Stimulated activated memory B cell treated with anti-CD40 and anti-IgM and Interleukin-4, amounts not matched to agents 10 μg/mL and 1 μg/mL and 100 μg/mL, for 72 hours (primary cell): ENCODE measurements around the gene COMMD7.
"Not testable (repeated sequence)": the region's sequence is repeated elsewhere in the genome, so short reads cannot be mapped to it uniquely, and the experiment has no call there.

Experiments
- ATAC-seq: fragments of 150-1000 bp; cut with Tn5 transposase; 2 replicates; pipeline ENCODE4 v1.10.0; 2021
- H3K27ac Mint-ChIP-seq: one replicate; pipeline ENCODE4 v1.8.0; 2022; ENCODE audit warnings: mild to moderate bottlenecking, mixed read lengths
- H3K27me3 Mint-ChIP-seq: one replicate; pipeline ENCODE4 v1.8.0; 2022; ENCODE audit warnings: mixed read lengths
- H3K36me3 Mint-ChIP-seq: one replicate; pipeline ENCODE4 v1.8.0; 2022; ENCODE audit warnings: mixed read lengths
- H3K4me1 Mint-ChIP-seq: one replicate; pipeline ENCODE4 v1.8.0; 2022; ENCODE audit warnings: mixed read lengths
- H3K4me3 Mint-ChIP-seq: one replicate; pipeline ENCODE4 v1.8.0; 2022; ENCODE audit warnings: mild to moderate bottlenecking, moderate library complexity, mixed read lengths
- H3K9me3 Mint-ChIP-seq: one replicate; pipeline ENCODE4 v1.8.0; 2022; ENCODE audit warnings: mixed read lengths

Gene COMMD7

DNA sequence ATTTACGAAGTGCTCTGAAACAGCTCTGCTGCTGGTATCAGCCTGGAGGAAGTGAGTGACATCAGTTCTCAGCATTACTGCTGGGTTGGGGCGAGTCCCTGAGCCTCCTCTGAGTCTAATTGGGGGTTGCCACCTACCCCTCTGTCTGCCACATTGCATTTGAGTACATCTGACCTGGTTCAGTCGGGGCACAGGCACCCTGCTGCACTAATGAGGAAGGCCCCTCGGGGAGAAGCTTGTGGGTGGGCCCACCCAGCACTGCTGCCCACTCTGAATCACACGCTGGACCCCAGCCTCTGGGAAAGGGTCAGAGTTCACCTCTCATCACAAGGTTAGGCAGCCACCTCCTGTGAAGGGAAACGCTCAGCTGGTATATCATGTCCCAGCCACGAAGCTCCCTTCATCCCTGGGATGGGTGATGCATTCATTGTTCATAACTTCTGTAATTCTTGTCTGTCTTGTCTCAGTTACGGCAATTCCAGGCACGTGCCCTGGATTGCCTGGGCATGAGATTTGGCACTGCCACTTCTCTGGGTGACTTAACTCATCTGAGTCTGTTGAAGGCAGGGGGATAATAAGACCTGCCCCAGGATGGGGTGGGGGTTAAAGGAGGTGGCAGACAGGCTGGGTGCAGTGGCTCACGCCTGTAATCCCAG is 32.2 kb upstream of the COMMD7 start:
- Mint-ChIP-seq H3K4me1 (peaks cover 6% of the 10 kb centered on the region), H3K27me3 (no peaks in the 10 kb centered on the region), H3K36me3 (no peaks in the 10 kb centered on the region), H3K9me3 (no peaks in the 10 kb centered on the region), H3K4me3 (no peak overlapping the region), H3K27ac (no peak overlapping the region)
- ATAC-seq = no peak

DNA sequence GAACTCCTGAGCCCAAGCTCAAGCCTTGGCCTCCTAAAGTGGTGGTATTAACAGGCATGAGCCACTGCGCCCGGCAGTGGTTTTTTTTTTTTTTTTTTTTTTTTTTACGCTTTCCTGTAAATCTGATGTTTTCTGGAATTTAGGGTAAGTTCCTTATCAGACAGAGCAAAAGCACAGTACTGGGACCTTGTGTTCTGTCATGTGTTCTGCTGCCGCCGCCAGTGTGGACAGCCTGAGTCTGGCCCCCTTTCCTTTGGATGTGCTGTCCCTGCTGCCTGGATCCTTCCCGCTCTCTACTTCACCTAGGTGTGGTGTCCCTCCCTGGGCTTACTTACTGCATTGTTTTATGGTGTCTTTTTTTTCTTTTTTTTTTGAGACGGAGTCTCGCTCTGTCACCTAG is 30.6 kb upstream of the COMMD7 start:
- H3K9me3 Mint-ChIP-seq = no peaks in the 10 kb centered on the region
- no peak overlapping the region for H3K4me3 Mint-ChIP-seq
- H3K36me3 Mint-ChIP-seq = no peaks in the 10 kb centered on the region
- ATAC-seq = no peak
- H3K27ac Mint-ChIP-seq = no peak overlapping the region
- peaks cover 6% of the 10 kb centered on the region for H3K4me1 Mint-ChIP-seq
- no peaks in the 10 kb centered on the region for H3K27me3 Mint-ChIP-seq

DNA sequence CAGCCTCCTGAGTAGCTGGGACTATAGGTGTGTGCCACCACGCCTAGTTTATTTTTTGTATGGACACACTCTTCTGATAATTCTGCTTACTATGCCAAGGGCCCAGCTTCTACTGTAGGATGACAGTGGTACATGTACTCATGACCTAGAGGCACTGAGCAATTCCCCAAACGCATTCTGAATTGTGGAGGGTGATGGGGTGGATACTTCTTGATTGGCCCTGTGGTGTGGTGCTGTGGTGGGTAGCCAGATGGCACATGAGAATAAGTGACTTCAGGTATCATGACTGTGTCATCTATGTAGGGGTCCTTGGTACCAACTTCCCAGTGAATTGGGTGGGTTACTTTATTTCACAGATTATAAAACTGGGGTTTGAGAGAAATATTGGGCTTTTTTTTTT is 30.0 kb upstream of the COMMD7 start:
- Mint-ChIP-seq H3K27ac (no peak overlapping the region), H3K4me3 (no peak overlapping the region), H3K36me3 (no peaks in the 10 kb centered on the region), H3K9me3 (no peaks in the 10 kb centered on the region), H3K4me1 (peaks cover 6% of the 10 kb centered on the region), H3K27me3 (no peaks in the 10 kb centered on the region)
- no peak for ATAC-seq

DNA sequence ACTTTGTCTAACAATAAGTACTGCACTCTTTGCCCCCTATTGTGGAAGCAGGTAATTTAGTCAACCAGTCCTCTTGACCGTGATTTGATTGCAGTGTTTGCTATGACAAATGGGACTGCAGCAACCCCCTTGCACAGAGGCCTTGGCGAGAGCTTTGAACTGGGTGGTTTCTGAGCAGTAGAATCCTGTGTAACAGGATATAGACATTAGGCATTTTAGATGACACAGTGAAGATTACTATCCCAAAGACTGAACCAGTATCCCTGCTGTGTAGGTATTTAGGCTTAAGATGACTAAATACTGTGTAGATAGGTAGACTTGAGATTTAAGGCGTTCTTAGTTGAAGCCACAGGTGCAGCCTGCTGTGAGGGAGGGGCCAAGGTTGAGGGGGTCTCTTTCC is 28.8 kb upstream of the COMMD7 start:
- Mint-ChIP-seq H3K27ac (no peak overlapping the region), H3K4me1 (peaks cover 5% of the 10 kb centered on the region), H3K9me3 (no peaks in the 10 kb centered on the region), H3K36me3 (no peaks in the 10 kb centered on the region), H3K4me3 (no peak overlapping the region), H3K27me3 (peaks cover 9% of the 10 kb centered on the region)
- no peak for ATAC-seq

DNA sequence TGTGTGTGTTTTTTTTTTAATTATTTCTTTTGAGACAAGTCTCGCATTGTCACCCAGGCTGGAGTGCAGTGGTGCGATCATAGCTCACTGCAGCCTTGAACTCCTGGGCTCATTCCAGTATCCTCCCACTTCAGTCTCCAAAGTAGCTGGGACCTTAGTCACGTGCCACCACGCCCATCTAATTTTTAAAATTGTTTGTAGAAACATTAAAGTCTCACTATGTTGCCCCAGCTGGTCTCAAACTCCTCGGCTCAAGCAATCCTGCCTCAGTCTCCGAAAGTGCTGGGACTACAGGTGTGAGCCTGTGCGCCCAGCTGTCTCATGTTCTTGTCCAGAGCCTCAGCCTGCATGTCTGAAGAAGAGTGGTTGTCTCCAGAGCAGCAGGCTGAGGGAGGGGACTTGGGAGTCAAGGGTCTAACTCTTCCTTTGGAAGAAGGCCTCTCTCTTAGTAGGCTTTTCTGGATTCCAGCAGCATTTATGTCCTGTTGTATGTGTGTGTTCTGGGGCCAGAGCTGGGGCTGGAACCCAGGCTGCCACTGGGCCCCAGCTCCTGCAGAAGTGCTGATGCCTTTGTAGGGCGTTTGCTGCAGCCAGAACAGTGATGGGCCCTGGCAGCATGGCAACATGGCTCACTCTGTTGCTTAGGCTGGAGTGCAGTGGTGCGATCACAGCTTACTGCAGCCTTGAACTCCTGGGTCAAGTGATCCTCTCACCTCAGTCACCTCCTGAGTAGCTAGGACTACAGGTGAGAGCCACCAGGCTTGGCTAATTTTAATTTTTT is 24.3 kb upstream of the COMMD7 start:
- Mint-ChIP-seq H3K36me3 (no peaks in the 10 kb centered on the region), H3K4me1 (peaks cover 11% of the 10 kb centered on the region), H3K4me3 (no peak overlapping the region), H3K27ac (no peak overlapping the region), H3K9me3 (no peaks in the 10 kb centered on the region), H3K27me3 (peaks cover 36% of the 10 kb centered on the region)
- ATAC-seq = no peak

DNA sequence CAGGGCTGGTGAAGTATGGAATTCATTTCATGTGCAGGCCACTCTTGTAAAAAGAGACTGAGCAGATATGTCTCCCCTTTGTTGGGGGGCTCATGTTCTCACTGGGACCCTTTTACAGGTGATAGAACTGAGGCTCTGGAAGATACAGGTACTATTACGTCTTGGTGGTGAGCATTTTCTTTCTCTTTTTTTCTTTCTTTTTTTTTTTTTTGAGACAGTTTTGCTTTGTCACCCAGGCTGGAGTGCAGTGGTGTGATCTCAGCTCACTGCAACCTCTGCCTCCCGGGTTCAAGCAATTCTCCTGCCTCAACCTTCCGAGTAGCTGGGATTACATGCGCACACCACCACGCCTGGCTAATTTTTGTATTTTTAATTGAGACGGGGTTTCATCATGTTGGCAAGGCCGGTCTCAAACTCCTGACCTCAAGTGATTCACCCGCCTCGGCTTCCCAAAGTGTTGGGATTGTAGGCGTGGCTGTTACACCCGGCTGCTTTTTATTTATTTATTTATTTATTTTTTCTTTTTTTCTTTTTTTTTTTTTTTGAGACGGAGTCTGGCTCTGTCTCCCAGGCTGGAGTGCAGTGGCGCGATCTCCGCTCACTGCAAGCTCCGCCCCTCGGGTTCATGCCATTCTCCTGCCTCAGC is 22.1 kb upstream of the COMMD7 start:
- H3K4me3 Mint-ChIP-seq, ATAC-seq, H3K36me3 Mint-ChIP-seq, H3K9me3 Mint-ChIP-seq, H3K27ac Mint-ChIP-seq: not testable (repeated sequence)
- Mint-ChIP-seq H3K4me1 (peaks cover 23% of the 10 kb centered on the region), H3K27me3 (peaks cover 38% of the 10 kb centered on the region)

DNA sequence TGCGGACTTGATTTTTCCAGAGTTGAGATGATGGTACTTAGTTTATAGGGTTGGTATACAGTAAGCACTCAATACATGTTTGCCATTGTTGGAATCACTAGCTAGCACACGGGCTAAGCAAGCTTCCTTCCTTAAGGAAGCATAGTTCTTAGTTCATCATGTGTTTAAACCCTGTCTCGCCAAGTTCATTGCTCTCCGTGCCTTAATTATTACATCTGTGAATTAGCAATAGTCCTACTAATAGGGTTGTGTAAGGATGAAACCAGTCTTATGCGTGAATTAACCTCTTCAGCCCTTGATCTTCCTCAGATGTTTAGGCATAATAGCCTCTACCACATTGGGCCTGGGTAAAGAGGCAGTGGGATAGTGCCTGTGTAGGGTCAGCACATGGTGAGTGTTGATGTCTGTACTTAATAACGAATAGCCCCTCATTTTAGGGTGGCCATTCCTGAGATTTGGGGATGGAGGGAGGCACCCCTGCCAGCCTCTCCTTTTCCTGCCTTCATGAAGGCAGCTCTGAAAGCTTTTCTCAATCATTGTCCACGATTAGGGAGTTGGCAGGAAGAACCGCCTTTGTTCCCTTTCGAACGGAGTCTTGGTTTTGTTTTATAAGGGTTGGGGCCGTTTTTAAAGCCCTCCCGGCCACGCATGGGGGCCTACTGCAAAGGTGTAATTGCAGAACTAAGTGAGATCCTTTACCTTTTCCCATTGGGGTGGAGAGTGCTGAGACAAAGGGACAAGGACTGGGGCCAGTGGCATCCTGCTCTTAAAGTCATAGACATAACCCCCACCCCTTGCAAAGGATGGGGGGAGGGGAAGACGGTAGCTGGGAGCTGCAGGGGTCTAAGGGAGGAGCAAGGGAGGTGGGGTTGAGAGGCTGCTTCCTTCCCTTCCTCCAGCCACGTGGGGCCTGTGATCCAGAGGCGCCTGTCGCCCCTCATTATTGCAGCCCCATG is 21.0 kb upstream of the COMMD7 start:
- peaks cover 23% of the 10 kb centered on the region for H3K4me1 Mint-ChIP-seq
- ATAC-seq = no peak
- no peak overlapping the region for H3K4me3 Mint-ChIP-seq
- H3K27me3 Mint-ChIP-seq = peaks cover 38% of the 10 kb centered on the region
- no peaks in the 10 kb centered on the region for H3K36me3 Mint-ChIP-seq
- no peak overlapping the region for H3K27ac Mint-ChIP-seq
- H3K9me3 Mint-ChIP-seq = no peaks in the 10 kb centered on the region

DNA sequence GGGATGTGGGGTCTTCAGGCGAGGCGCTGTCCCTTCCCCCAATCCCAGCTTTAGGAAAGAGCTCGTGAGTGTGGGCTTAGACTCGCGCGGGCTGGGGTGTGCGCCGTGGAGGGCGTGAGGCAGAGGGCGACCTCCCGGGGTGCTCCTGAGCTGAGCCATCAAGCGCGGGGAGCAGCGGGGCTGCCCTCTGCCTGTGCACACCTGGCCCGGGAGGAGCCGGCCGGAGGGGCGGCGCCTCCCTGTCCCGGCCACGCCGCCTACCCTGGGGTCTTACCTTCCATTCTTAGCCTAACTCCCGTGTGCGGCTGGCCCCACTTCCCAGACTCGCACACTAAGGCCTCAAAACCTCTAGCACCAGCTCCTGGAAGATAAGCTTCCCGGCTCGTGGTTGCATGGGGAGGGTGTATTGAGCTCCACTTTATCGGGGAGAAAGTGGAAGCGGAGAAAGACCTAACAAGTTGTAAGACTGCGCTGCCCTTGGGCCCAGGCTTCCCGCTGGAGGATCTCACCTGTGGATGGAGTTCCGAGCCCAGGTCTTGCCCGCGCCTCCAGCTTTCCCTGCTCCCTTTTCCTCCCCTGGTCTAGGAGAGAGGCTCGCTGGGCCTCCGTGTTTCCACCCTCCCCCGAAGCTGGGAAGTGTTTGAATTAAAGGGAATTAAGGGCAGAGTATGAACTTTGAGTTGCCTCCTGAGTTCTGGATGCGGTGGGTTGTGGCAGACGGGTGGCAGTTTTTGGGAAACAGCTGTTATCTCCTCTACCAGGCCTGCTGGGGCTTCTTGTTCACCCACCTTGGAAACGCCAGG is 20.1 kb upstream of the COMMD7 start:
- H3K27ac Mint-ChIP-seq = peak overlapping the region; percentile 68
- no peaks in the 10 kb centered on the region for H3K9me3 Mint-ChIP-seq
- peak overlapping the region; percentile 88 for H3K4me3 Mint-ChIP-seq
- H3K27me3 Mint-ChIP-seq = peaks cover 38% of the 10 kb centered on the region
- ATAC-seq = no peak
- peaks cover 23% of the 10 kb centered on the region for H3K4me1 Mint-ChIP-seq
- no peaks in the 10 kb centered on the region for H3K36me3 Mint-ChIP-seq

DNA sequence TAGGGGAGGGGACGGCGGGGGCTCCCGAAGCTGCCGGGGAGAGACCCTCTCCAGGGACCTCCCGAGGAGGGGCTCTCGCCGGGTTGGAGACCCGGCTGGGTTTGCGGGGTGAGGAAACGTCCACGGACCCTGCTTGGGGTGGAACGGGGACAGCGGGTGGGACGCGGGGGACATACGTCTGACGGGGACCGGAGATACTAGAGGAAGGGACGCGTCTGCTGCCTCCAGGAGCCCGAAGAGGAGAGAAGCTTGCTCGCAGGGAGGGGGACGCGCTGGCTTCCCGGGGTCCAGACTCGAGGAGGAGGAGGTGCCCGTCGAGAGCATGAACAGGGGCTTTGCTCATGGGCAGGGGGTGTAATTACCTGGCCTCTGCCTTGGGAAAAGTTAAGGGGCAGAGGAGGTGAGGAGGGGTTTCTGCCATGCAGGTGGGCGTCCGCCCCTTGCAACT is 19.5 kb upstream of the COMMD7 start:
- Mint-ChIP-seq H3K27ac (peak overlapping the region; percentile 68), H3K4me1 (peaks cover 23% of the 10 kb centered on the region), H3K4me3 (peak overlapping the region; percentile 88), H3K9me3 (no peaks in the 10 kb centered on the region), H3K27me3 (peaks cover 37% of the 10 kb centered on the region), H3K36me3 (no peaks in the 10 kb centered on the region)
- ATAC-seq = peak; percentile 40

DNA sequence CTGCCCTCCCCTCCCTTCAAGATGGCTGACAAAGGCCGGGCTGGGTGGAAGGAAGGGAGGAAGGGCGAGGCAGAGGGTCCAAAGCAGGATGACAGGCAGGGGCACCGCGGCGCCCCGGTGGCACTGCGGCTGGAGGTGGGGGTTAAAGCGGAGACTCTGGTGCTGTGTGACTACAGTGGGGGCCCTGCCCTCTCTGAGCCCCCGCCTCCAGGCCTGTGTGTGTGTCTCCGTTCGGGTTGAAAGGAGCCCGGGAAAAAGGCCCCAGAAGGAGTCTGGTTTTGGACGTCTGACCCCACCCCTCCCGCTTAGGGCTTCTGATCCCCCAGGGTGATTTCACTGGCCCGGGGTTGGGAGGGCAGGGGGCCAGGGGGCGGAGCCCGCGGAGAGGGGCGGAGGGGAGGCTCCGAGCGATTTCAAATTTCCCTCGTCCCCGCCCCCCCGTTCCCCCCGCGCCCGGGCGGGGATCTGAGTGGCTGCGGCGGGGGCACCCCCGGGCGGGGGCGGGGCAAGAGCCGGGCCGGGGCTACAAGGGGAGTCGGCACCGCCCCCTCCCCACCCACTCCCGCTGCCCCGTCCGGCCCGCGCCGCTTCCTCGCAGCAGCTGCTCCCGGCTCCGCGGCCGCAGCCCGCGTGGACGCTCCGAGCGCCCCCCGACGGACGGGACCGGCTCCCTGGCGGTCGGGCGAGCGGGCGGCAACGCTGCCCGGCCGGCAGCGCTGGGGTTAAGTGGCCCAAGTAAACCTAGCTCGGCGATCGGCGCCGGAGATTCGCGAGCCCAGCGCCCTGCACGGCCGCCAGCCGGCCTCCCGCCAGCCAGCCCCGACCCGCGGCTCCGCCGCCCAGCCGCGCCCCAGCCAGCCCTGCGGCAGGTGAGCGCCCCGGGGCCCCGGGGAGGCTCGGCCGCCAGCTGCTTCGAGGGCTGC is 18.8 kb upstream of the COMMD7 start, which contains the start of gene DNMT3B:
Gene DNMT3B, plus strand, starts transcription at position 555 of the 923 bp plus-strand sequence. CDS start 17,939 bp downstream, outside the sequence.
- Mint-ChIP-seq H3K27me3 (peaks cover 30% of the 10 kb centered on the region), H3K4me1 (peaks cover 23% of the 10 kb centered on the region), H3K36me3 (no peaks in the 10 kb centered on the region), H3K9me3 (no peaks in the 10 kb centered on the region), H3K27ac (peak within 1 kb of the TSS; percentile 68), H3K4me3 (peak within 1 kb of the TSS; percentile 88)
- ATAC-seq = peak; percentile 86

DNA sequence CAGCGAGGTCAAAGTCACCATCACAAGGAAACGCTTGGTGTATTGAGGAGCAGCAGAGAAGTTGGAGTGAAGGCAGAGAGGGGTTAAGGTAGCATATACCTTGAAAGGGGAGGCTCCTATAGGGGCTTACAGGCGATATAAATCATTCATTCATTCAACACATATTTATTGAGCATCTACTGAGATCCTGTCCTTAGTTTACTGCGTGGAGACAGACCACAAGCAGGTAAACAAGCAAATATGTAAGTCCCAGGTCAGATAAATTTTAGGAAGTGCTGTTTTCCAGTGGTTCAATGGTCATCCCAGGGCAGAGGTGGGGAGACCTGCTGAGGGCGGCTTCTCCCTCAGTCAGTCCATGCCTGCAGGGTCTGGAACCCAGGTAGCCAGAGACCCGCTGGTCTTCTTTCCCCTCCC is 18.2 kb upstream of the COMMD7 start:
- ATAC-seq = no peak
- no peaks in the 10 kb centered on the region for H3K9me3 Mint-ChIP-seq
- peak overlapping the region; percentile 68 for H3K27ac Mint-ChIP-seq
- peaks cover 27% of the 10 kb centered on the region for H3K27me3 Mint-ChIP-seq
- peaks cover 23% of the 10 kb centered on the region for H3K4me1 Mint-ChIP-seq
- no peaks in the 10 kb centered on the region for H3K36me3 Mint-ChIP-seq
- H3K4me3 Mint-ChIP-seq = peak overlapping the region; percentile 85

DNA sequence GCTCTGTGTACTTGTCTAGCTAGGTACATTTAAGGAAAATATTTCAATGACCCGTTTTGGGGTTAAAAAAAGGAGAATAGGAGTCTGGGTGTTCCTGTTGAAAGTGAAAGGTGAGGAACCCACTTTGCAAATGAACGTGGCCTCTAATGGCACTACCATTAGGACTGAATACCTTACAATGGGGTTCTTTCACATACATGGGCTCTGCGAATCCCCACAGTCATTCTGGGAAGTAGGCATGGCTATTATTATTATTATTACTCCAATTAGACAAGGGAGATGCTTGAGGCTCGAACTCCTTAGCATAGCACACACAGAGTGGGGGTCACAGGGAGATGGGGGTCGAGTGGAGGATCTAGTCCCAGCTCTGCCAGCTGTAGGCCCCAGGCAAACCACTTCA is 12.9 kb upstream of the COMMD7 start:
- Mint-ChIP-seq H3K27me3 (no peaks in the 10 kb centered on the region), H3K27ac (no peak overlapping the region), H3K4me1 (peaks cover 2% of the 10 kb centered on the region), H3K4me3 (no peak overlapping the region), H3K36me3 (no peaks in the 10 kb centered on the region), H3K9me3 (no peaks in the 10 kb centered on the region)
- no peak for ATAC-seq

DNA sequence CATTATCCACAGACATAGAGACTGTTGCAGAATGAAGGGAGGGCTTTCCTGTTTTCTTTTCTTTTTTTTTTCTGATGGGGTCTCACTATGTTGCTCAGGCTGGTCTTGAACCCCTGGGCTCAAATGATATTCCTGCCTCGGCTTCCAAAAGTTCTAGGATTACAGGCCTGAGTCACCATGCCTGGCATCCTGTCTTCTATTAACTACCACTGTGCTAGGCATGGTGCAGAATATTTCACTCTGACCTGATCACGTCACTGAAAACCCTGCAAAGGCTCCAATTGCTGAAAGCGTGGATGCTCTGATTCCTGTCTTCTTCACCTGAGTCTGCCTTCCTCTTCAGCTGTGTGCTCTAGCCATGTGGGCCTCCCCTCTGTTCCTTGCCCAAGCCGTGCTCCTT is 10.5 kb upstream of the COMMD7 start:
- no peak overlapping the region for H3K27ac Mint-ChIP-seq
- H3K4me3 Mint-ChIP-seq = no peak overlapping the region
- H3K36me3 Mint-ChIP-seq = no peaks in the 10 kb centered on the region
- H3K9me3 Mint-ChIP-seq = no peaks in the 10 kb centered on the region
- no peaks in the 10 kb centered on the region for H3K4me1 Mint-ChIP-seq
- H3K27me3 Mint-ChIP-seq = no peaks in the 10 kb centered on the region
- ATAC-seq = no peak
